ENCODE measurements around the gene ORM1.
"Not testable (repeated sequence)": the region's sequence is repeated elsewhere in the genome, so short reads cannot be mapped to it uniquely, and the experiment has no call there.

The ORM1 gene

GRCh38 chr9:114322831-114323531, at the start of gene ORM1:
ORM1 (plus strand) TSS chr9:114323098; CDS start chr9:114323134, 36 bp downstream.
- H3K36me3 ChIP-seq (replicated peaks); in situ Hi-C loops (cut with HindIII; ENCODE audit: low pct_ligation_motif_present, low sequenced_read_pairs); H3K27me3 ChIP-seq (replicated peaks); H3K4me3 ChIP-seq (ENCODE audit: low read depth, low read length); DNase-seq; H3K27ac ChIP-seq: not testable (repeated sequence)

- in situ Hi-C loops (cut with HindIII; ENCODE audit: low pct_ligation_motif_present, low sequenced_read_pairs) = no loop called here
- H3K36me3 ChIP-seq (replicated peaks) = no peaks in the 10 kb centered on the region
- no peak for DNase-seq
- H3K27me3 ChIP-seq (replicated peaks) = no peaks in the 10 kb centered on the region
- H3K4me3 ChIP-seq (ENCODE audit: low read depth, low read length) = no peak overlapping the region
- TF ChIP-seq CTCF (IDR thresholded peaks at IDR 0.05; ENCODE audit: low read depth, low read length, missing control alignments) = no peak
- H3K27ac ChIP-seq = no peak overlapping the region
These were observed 49.4 kb upstream of the ORM1 start for GRCh38 chr9:114273461-114273881.

- Histone ChIP-seq H3K27me3 (replicated peaks) (no peaks in the 10 kb centered on the region), H3K36me3 (replicated peaks) (no peaks in the 10 kb centered on the region), H3K4me3 (ENCODE audit: low read depth, low read length) (no peak overlapping the region), H3K27ac (no peak overlapping the region)
- no peak for DNase-seq
- in situ Hi-C loops (cut with HindIII; ENCODE audit: low pct_ligation_motif_present, low sequenced_read_pairs) = no loop called here
- TF ChIP-seq CTCF (IDR thresholded peaks at IDR 0.05; ENCODE audit: low read depth, low read length, missing control alignments) = no peak
These were observed 48.7 kb upstream of the ORM1 start for GRCh38 chr9:114274217-114274616.

GRCh38 chr9:114275246-114276004, 47.5 kb upstream of the ORM1 start:
- TF ChIP-seq CTCF (IDR thresholded peaks at IDR 0.05; ENCODE audit: low read depth, low read length, missing control alignments) = no peak
- no peak overlapping the region for H3K27ac ChIP-seq
- no peak overlapping the region for H3K4me3 ChIP-seq (ENCODE audit: low read depth, low read length)
- no peaks in the 10 kb centered on the region for H3K36me3 ChIP-seq (replicated peaks)
- in situ Hi-C loops (cut with HindIII; ENCODE audit: low pct_ligation_motif_present, low sequenced_read_pairs) = no loop called here
- no peaks in the 10 kb centered on the region for H3K27me3 ChIP-seq (replicated peaks)
- DNase-seq = no peak

DNA sequence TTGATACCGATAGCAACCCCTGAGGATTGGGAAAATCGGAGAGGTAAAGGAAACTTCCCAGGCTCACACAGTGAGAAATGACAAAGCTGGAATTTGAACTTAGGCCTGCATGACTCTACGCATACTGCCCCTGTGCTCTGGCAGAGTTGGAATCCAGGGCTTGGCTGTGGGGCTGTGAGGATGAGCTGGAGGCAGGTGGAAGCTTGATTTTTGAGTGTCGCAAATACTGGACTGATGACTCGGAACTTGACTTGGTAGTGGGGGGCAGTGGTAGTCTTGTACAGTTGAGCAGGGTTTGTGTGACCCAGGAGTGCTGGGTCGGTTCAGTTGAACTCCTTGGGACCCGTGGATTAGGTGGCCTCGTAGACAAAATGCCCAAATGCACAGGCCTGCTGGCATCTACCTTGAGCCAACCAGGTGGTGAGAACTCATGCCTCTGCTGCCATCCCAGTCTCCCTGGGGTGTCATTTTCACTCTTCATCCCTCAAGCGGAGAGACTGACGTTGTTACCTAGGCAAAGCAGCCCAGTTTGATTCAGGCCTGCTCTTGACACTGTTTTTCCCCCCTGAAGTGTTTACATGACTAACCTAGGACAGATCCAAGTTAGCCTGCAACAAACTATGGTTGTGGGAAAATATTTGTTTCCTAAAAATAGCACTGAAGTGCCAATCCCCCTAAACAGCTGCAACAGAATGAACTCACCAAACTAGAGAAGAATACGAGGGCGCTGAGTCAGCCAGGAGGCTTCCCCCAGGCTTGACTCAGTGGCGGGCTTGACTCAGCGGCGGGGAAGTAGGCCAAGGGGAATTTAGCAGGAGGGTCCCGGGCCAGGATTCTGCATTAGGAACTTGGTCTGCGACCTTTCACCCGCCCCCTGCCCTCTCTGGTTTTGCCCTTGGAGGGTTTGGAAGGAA, 45.7 kb upstream of the ORM1 start:
- peak; percentile 93 for DNase-seq
- Histone ChIP-seq H3K27ac (peak overlapping the region; percentile 66), H3K36me3 (replicated peaks) (no peaks in the 10 kb centered on the region), H3K27me3 (replicated peaks) (no peaks in the 10 kb centered on the region), H3K4me3 (ENCODE audit: low read depth, low read length) (no peak overlapping the region)
- TF ChIP-seq CTCF (IDR thresholded peaks at IDR 0.05; ENCODE audit: low read depth, low read length, missing control alignments) = no peak
- in situ Hi-C loops (cut with HindIII; ENCODE audit: low pct_ligation_motif_present, low sequenced_read_pairs) = no loop called here

- in situ Hi-C loops (cut with HindIII; ENCODE audit: low pct_ligation_motif_present, low sequenced_read_pairs) = no loop called here
- TF ChIP-seq CTCF (IDR thresholded peaks at IDR 0.05; ENCODE audit: low read depth, low read length, missing control alignments) = no peak
- no peak overlapping the region for H3K4me3 ChIP-seq (ENCODE audit: low read depth, low read length)
- no peaks in the 10 kb centered on the region for H3K36me3 ChIP-seq (replicated peaks)
- no peak for DNase-seq
- H3K27ac ChIP-seq = no peak overlapping the region
- H3K27me3 ChIP-seq (replicated peaks) = no peaks in the 10 kb centered on the region
These were observed 44.5 kb upstream of the ORM1 start for GRCh38 chr9:114278356-114278755.
